ENCODE results near the gene MPP3. TPM values are rescaled to one million over a fixed set of nuclear protein-coding genes. Genes with fewer than 3 reads are reported as not detected.

MPP3 gene
- total RNA-seq, 1 experiment from 2014 or later: 19.5 TPM

DNA sequence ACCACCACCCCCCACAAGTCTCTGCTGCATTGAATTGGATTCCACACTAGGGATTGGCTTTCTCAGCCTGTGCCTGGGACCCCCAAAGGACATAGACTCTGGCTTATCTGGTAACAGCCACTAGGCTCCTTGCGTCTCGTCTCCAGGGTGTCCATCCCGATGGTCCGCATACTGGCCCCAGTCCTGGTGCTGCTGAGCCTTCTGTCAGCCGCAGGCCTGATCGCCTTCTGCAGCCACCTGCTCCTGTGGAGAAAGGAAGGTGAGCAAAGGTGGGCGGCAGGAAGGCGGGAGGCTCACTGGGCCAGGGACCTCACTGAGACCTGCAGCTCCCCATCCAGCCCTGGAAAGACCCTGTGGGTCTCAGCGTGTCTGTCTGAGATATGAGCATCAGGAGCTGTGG, 22.1 kb upstream of the MPP3 start:
- Histone ChIP-seq H3K9me2 (ENCODE audit: insufficient read depth) (no peaks in the 10 kb centered on the region), H3K4me2 (ENCODE audit: low read length) (no peak overlapping the region), H2AFZ (ENCODE audit: low read depth, low read length, poor library complexity, severe bottlenecking) (no peak overlapping the region), H3K4me1 (ENCODE audit: control insufficient read depth in 1 of 2, insufficient read depth in 2 of 2, low read length in 2 of 2) (no peaks in the 10 kb centered on the region), H3K27ac (ENCODE audit: low read depth, low read length) (no peak overlapping the region), H3K9ac (ENCODE audit: low read length) (no peak overlapping the region), H3K9me3 (ENCODE audit: control insufficient read depth in 1 of 2, insufficient read depth in 1 of 2, low read depth in 1 of 2, low read length in 2 of 2) (no peaks in the 10 kb centered on the region), H3K36me3 (ENCODE audit: control insufficient read depth in 1 of 2, insufficient read depth in 2 of 2, low read length in 2 of 2) (no peaks in the 10 kb centered on the region), H4K20me1 (ENCODE audit: insufficient read depth) (no peaks in the 10 kb centered on the region), H3K79me2 (ENCODE audit: insufficient read depth, low read length) (no peaks in the 10 kb centered on the region), H3K4me3 (replicated peaks in 1 of 2; ENCODE audit: low read depth in 1 of 2, low read length in 2 of 2) (no peak overlapping the region), H3K27me3 (ENCODE audit: insufficient read depth, low read length) (no peaks in the 10 kb centered on the region)
- POLR2A ChIA-PET: no interaction called here
- intact Hi-C loops (cut with micrococcal nuclease): no loop called here
- no peak for ATAC-seq
- no TSS peak for BruUV-seq (replicated peaks)
- TF ChIP-seq RAD21 (IDR thresholded peaks at IDR 0.05; ENCODE audit: low read depth) (no peak), ZFX (IDR thresholded peaks at IDR 0.05) (no peak), POLR2A (IDR thresholded peaks at IDR 0.05; ENCODE audit: borderline replicate concordance, extremely low read depth, insufficient read depth, insufficient read length) (no peak), ELF1 (IDR thresholded peaks at IDR 0.05; ENCODE audit: borderline replicate concordance, low read depth) (no peak), SIN3A (IDR thresholded peaks at IDR 0.05; ENCODE audit: low read depth) (no peak), ZNF274 (IDR thresholded peaks at IDR 0.05; ENCODE audit: low read depth, low read length) (no peak), CEBPB (IDR thresholded peaks at IDR 0.05; ENCODE audit: low read depth) (no peak), EZH2 (IDR thresholded peaks at IDR 0.05) (no peak), CBX3 (IDR thresholded peaks at IDR 0.05; ENCODE audit: low read depth) (no peak), POLR2AphosphoS5 (IDR thresholded peaks at IDR 0.05; ENCODE audit: low read depth, low read length) (no peak), FOSL1 (IDR thresholded peaks at IDR 0.05; ENCODE audit: low read depth) (no peak), EGR1 (IDR thresholded peaks at IDR 0.05; ENCODE audit: low read depth) (no peak), SRF (IDR thresholded peaks at IDR 0.05; ENCODE audit: low read depth) (no peak), TCF7L2 (IDR thresholded peaks at IDR 0.05; ENCODE audit: borderline replicate concordance, extremely low read depth, insufficient read depth, insufficient read length) (no peak), YY1 (IDR thresholded peaks at IDR 0.05; ENCODE audit: extremely low read depth, insufficient replicate concordance, low read depth, low read length) (no peak)
- TF ChIP-seq, protein P1, sequence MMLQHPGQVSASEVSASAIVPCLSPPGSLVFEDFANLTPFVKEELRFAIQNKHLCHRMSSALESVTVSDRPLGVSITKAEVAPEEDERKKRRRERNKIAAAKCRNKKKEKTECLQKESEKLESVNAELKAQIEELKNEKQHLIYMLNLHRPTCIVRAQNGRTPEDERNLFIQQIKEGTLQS (IDR thresholded peaks at IDR 0.05): no peak
- TF ChIP-seq, protein P2, sequence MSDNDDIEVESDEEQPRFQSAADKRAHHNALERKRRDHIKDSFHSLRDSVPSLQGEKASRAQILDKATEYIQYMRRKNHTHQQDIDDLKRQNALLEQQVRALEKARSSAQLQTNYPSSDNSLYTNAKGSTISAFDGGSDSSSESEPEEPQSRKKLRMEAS (IDR thresholded peaks at IDR 0.05): no peak
- RAD21 ChIA-PET (ENCODE audit: low non-redundant PET in 1 of 2, low total read pairs in 2 of 2, uncharacterized antibody in 2 of 2, unreplicated experiment in 2 of 2): no interaction called here
- CTCF ChIA-PET: interaction anchor here (2.1 kb wide), 1 partner anchor 9 kb away, joined by 15 read pairs; the partner anchor contains the start of gene CD300LG
- DNase-seq (ENCODE audit: low read depth, low spot score): no peak
